WTC11 (cell line): ENCODE measurements around the gene DIAPH1. TPM values are rescaled to one million over a fixed set of nuclear protein-coding genes. Genes with fewer than 3 reads are reported as not detected.
A peak's percentile ranks its signal among the peaks of the same experiment; 100 is the strongest.

Source experiments
- ATF1 ChIP-seq: sonication (generic); formaldehyde crosslinking; IDR thresholded peaks from 2 replicates; pipeline ENCODE4 v1.8.1; 2023; ENCODE audit warnings: mild to moderate bottlenecking, moderate library complexity, missing genetic modification reagents
- CREB1 ChIP-seq: sonication (generic); formaldehyde crosslinking; IDR thresholded peaks from 2 replicates; pipeline ENCODE4 v1.8.0; 2023; ENCODE audit warnings: mild to moderate bottlenecking, missing genetic modification reagents
- CREM ChIP-seq: sonication (generic); formaldehyde crosslinking; IDR thresholded peaks from 2 replicates; pipeline ENCODE4 v1.8.1; 2022; ENCODE audit warnings: mild to moderate bottlenecking, missing genetic modification reagents, moderate library complexity
- ESRRA ChIP-seq: sonication (generic); formaldehyde crosslinking; IDR thresholded peaks from 2 replicates; pipeline ENCODE4 v1.8.1; 2022; ENCODE audit warnings: mild to moderate bottlenecking, missing genetic modification reagents, borderline replicate concordance
- GRHL2 ChIP-seq: fragments of 250-450 bp; sonication (Bioruptor Pico); IDR thresholded peaks from 2 replicates; pipeline ENCODE4 v1.8.0; 2022; ENCODE audit warnings: mild to moderate bottlenecking, moderate library complexity; ENCODE audit not compliant: insufficient replicate concordance, severe bottlenecking
- GTF2I ChIP-seq: fragments of 250-450 bp; sonication (Bioruptor Pico); conservative IDR thresholded peaks from 2 replicates; pipeline ENCODE4 v1.4.0; 2021; ENCODE audit warnings: mild to moderate bottlenecking
- HMGA2 ChIP-seq: fragments of 250-450 bp; sonication (Bioruptor Pico); IDR thresholded peaks from 2 replicates; pipeline ENCODE4 v1.4.0; 2021; ENCODE audit warnings: mild to moderate bottlenecking, moderate library complexity
- IRF2 ChIP-seq: sonication (generic); formaldehyde crosslinking; IDR thresholded peaks from 2 replicates; pipeline ENCODE4 v1.8.0; 2022; ENCODE audit warnings: low read depth, missing genetic modification reagents, borderline replicate concordance
- KAT7 ChIP-seq: sonication (generic); formaldehyde crosslinking; IDR thresholded peaks from 2 replicates; pipeline ENCODE4 v1.8.1; 2023; ENCODE audit warnings: missing genetic modification reagents, mild to moderate bottlenecking, borderline replicate concordance
- MYBL2 ChIP-seq: sonication (generic); formaldehyde crosslinking; IDR thresholded peaks from 2 replicates; pipeline ENCODE4 v1.8.1; 2023; ENCODE audit warnings: mild to moderate bottlenecking, moderate library complexity, missing genetic modification reagents
- NR3C1 ChIP-seq: sonication (generic); formaldehyde crosslinking; conservative IDR thresholded peaks from 2 replicates; pipeline ENCODE4 v1.8.1; 2023; ENCODE audit warnings: low read depth, mild to moderate bottlenecking, missing genetic modification reagents
- SOX15 ChIP-seq: fragments of 250-450 bp; sonication (Bioruptor Pico); IDR thresholded peaks from 2 replicates; pipeline ENCODE4 v1.9.0; 2021; ENCODE audit warnings: mild to moderate bottlenecking
- TEAD4 ChIP-seq: sonication (generic); formaldehyde crosslinking; IDR thresholded peaks from 2 replicates; pipeline ENCODE4 v1.8.0; 2022; ENCODE audit warnings: mild to moderate bottlenecking, missing genetic modification reagents
- ZNF138 ChIP-seq: sonication (generic); formaldehyde crosslinking; conservative IDR thresholded peaks from 2 replicates; pipeline ENCODE4 v1.8.1; 2022; ENCODE audit warnings: mild to moderate bottlenecking, moderate library complexity, missing genetic modification reagents
- ZNF396 ChIP-seq: fragments of 250-450 bp; sonication (Bioruptor Pico); IDR thresholded peaks from 2 replicates; pipeline ENCODE4 v1.8.0; 2021; ENCODE audit warnings: mild to moderate bottlenecking, moderate library complexity, borderline replicate concordance
- total RNA-seq: library from RNA; stranded (reverse); gene quantifications from 3 replicates; pipeline ENCODE4 v1.2.3, GENCODE V29; 2021
- TF ChIP-seq, protein P1 (sequence below): sonication (generic); formaldehyde crosslinking; IDR thresholded peaks from 2 replicates; pipeline ENCODE4 v1.8.0; 2022; ENCODE audit warnings: mild to moderate bottlenecking, missing genetic modification reagents
- TF ChIP-seq, protein P2 (sequence below): sonication (generic); formaldehyde crosslinking; IDR thresholded peaks from 2 replicates; pipeline ENCODE4 v1.8.1; 2023; ENCODE audit warnings: mild to moderate bottlenecking, missing genetic modification reagents, moderate library complexity
- TF ChIP-seq, protein P3 (sequence below): fragments of 250-450 bp; sonication (Bioruptor Pico); conservative IDR thresholded peaks from 2 replicates; pipeline ENCODE4 v1.9.0; 2021; ENCODE audit warnings: mild to moderate bottlenecking
- TF ChIP-seq, protein P4 (sequence below): sonication (generic); formaldehyde crosslinking; conservative IDR thresholded peaks from 2 replicates; pipeline ENCODE4 v1.8.1; 2023; ENCODE audit warnings: mild to moderate bottlenecking, low read depth, missing genetic modification reagents, moderate library complexity
- TF ChIP-seq, protein P5 (sequence below): sonication (generic); formaldehyde crosslinking; conservative IDR thresholded peaks from 2 replicates; pipeline ENCODE4 v1.8.1; 2022; ENCODE audit warnings: mild to moderate bottlenecking, missing genetic modification reagents
- TF ChIP-seq, protein P6 (sequence below): sonication (generic); formaldehyde crosslinking; IDR thresholded peaks from 2 replicates; pipeline ENCODE4 v1.8.1; 2023; ENCODE audit warnings: mild to moderate bottlenecking, missing genetic modification reagents
- TF ChIP-seq, protein P7 (sequence below): sonication (generic); formaldehyde crosslinking; IDR thresholded peaks from 2 replicates; pipeline ENCODE4 v1.8.1; 2022; ENCODE audit warnings: low read depth, mild to moderate bottlenecking, moderate library complexity, missing genetic modification reagents, borderline replicate concordance
- TF ChIP-seq, protein P8 (sequence below): sonication (generic); formaldehyde crosslinking; IDR thresholded peaks from 2 replicates; pipeline ENCODE4 v1.8.0; 2022; ENCODE audit warnings: mild to moderate bottlenecking, missing genetic modification reagents

Gene DIAPH1
- total RNA-seq, 1 experiment from 2014 or later = 109 TPM

DNA sequence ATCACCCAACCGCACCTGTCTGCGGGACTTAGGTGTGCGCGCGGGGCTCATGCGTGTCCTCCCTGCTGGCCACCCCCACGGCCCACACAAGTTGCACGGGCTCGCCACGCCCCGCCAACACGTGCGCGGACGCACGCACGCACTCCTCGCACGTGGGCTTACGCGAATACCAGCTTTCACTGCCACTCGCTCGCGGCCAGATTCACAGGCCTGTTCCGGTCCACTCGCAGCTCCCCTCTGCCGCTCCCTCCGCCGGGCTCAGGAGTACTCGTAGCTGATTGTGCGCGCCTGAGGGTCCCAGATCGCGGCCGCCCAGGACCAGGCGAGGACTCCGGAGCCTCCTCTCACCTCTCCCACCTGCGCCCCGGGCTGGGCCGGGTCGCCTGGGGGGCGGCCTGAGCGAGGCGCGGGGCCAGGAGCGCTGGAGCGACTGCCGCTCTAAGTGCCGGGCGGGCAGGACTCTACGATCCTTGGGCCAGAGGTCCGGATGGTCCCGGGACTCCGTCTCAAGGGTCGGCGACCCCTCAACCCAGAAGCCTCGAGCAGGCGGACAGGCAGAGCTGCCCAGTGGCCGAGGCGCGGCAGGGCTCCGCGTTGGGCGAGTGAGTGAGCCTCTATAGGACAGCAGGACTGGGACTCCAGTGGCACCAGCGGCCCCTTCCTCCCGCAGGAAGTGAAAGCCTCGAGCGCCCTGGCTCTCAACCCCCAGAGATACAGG is 126.5 kb downstream of the DIAPH1 start (continued):
- TF ChIP-seq, protein P1, sequence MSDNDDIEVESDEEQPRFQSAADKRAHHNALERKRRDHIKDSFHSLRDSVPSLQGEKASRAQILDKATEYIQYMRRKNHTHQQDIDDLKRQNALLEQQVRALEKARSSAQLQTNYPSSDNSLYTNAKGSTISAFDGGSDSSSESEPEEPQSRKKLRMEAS (CRISPR knock-in tag) = peak; percentile 46; the same call in 1 of the 2 replicates
- TF ChIP-seq MYBL2 (CRISPR knock-in tag) (peak; percentile 55), TEAD4 (CRISPR knock-in tag) (no peak), ZNF138 (CRISPR knock-in tag) (no peak), NR3C1 (no peak), CREB1 (CRISPR knock-in tag) (peak; percentile 16; the same call in 1 of the 2 replicates), KAT7 (CRISPR knock-in tag) (no peak), CREM (CRISPR knock-in tag) (no peak), SOX15 (no peak), ATF1 (CRISPR knock-in tag) (0 out of 2 replicates have a peak, but pooled peaks have one; percentile 30), GTF2I (CRISPR knock-in tag) (no peak), HMGA2 (CRISPR knock-in tag) (no peak), ESRRA (CRISPR knock-in tag) (no peak), GRHL2 (CRISPR knock-in tag) (no peak), IRF2 (CRISPR knock-in tag) (no peak), ZNF396 (CRISPR knock-in tag) (no peak)
- TF ChIP-seq, protein P2, sequence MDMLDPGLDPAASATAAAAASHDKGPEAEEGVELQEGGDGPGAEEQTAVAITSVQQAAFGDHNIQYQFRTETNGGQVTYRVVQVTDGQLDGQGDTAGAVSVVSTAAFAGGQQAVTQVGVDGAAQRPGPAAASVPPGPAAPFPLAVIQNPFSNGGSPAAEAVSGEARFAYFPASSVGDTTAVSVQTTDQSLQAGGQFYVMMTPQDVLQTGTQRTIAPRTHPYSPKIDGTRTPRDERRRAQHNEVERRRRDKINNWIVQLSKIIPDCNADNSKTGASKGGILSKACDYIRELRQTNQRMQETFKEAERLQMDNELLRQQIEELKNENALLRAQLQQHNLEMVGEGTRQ (CRISPR knock-in tag) = no peak; the same call in 1 of the 2 replicates
- TF ChIP-seq, protein P3, sequence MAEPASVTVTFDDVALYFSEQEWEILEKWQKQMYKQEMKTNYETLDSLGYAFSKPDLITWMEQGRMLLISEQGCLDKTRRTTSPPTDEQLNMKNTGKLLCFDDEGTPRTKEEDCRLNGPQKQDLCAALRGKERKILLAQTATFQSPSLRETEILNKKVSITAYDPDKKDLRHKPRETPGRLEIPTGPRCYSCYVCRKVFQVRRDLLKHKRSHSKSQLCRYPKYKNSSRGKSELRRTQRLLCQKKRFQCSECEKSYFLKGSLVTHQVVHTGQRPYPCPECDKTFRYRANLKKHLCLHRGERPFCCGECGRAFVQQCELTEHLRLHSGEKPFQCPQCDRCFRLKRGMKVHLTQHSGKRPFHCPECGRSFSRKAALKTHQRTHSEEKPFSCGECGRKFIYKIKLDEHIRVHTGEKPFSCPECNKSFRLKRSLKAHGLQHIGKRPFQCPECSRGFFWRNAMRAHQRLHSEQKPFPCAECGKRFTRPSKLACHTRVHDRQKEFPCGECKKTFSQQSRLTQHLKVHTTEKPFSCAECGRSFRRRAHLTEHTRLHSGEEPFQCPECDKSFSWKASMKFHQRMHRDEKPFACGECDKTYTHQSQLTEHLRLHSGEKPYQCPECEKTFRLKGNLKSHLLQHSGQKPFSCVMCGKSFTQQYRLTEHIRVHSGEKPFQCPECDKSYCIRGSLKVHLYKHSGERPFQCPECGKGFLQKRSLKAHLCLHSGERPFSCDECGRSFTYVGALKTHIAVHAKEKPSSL (CRISPR knock-in tag) = no peak
- TF ChIP-seq, protein P4, sequence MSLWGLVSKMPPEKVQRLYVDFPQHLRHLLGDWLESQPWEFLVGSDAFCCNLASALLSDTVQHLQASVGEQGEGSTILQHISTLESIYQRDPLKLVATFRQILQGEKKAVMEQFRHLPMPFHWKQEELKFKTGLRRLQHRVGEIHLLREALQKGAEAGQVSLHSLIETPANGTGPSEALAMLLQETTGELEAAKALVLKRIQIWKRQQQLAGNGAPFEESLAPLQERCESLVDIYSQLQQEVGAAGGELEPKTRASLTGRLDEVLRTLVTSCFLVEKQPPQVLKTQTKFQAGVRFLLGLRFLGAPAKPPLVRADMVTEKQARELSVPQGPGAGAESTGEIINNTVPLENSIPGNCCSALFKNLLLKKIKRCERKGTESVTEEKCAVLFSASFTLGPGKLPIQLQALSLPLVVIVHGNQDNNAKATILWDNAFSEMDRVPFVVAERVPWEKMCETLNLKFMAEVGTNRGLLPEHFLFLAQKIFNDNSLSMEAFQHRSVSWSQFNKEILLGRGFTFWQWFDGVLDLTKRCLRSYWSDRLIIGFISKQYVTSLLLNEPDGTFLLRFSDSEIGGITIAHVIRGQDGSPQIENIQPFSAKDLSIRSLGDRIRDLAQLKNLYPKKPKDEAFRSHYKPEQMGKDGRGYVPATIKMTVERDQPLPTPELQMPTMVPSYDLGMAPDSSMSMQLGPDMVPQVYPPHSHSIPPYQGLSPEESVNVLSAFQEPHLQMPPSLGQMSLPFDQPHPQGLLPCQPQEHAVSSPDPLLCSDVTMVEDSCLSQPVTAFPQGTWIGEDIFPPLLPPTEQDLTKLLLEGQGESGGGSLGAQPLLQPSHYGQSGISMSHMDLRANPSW (CRISPR knock-in tag) = no peak
- TF ChIP-seq, protein P5, sequence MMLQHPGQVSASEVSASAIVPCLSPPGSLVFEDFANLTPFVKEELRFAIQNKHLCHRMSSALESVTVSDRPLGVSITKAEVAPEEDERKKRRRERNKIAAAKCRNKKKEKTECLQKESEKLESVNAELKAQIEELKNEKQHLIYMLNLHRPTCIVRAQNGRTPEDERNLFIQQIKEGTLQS (CRISPR knock-in tag) = no peak
- TF ChIP-seq, protein P6, sequence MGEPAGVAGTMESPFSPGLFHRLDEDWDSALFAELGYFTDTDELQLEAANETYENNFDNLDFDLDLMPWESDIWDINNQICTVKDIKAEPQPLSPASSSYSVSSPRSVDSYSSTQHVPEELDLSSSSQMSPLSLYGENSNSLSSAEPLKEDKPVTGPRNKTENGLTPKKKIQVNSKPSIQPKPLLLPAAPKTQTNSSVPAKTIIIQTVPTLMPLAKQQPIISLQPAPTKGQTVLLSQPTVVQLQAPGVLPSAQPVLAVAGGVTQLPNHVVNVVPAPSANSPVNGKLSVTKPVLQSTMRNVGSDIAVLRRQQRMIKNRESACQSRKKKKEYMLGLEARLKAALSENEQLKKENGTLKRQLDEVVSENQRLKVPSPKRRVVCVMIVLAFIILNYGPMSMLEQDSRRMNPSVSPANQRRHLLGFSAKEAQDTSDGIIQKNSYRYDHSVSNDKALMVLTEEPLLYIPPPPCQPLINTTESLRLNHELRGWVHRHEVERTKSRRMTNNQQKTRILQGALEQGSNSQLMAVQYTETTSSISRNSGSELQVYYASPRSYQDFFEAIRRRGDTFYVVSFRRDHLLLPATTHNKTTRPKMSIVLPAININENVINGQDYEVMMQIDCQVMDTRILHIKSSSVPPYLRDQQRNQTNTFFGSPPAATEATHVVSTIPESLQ (CRISPR knock-in tag) = no peak
- TF ChIP-seq, protein P7, sequence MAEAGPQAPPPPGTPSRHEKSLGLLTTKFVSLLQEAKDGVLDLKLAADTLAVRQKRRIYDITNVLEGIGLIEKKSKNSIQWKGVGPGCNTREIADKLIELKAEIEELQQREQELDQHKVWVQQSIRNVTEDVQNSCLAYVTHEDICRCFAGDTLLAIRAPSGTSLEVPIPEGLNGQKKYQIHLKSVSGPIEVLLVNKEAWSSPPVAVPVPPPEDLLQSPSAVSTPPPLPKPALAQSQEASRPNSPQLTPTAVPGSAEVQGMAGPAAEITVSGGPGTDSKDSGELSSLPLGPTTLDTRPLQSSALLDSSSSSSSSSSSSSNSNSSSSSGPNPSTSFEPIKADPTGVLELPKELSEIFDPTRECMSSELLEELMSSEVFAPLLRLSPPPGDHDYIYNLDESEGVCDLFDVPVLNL (CRISPR knock-in tag) = no peak
- TF ChIP-seq, protein P8, sequence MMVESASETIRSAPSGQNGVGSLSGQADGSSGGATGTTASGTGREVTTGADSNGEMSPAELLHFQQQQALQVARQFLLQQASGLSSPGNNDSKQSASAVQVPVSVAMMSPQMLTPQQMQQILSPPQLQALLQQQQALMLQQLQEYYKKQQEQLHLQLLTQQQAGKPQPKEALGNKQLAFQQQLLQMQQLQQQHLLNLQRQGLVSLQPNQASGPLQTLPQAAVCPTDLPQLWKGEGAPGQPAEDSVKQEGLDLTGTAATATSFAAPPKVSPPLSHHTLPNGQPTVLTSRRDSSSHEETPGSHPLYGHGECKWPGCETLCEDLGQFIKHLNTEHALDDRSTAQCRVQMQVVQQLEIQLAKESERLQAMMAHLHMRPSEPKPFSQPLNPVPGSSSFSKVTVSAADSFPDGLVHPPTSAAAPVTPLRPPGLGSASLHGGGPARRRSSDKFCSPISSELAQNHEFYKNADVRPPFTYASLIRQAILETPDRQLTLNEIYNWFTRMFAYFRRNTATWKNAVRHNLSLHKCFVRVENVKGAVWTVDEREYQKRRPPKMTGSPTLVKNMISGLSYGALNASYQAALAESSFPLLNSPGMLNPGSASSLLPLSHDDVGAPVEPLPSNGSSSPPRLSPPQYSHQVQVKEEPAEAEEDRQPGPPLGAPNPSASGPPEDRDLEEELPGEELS (CRISPR knock-in tag) = no peak
